NCI-H510A treated with DMSO at 0.1 percent for 48 hours (cell line): Measurements from ENCODE around the gene TBC1D22A.
"Not testable (repeated sequence)": the region's sequence is repeated elsewhere in the genome, so short reads cannot be mapped to it uniquely, and the experiment has no call there.

Experiments used
- DNase-seq: peaks from one replicate; lab custom pipeline; 2025; lab: John Stamatoyannopoulos, UW

TBC1D22A gene

GRCh38 chr22:47124451-47124881 lies 362.0 kb downstream of the TBC1D22A start:
- no peak for DNase-seq

- DNase-seq, result no peak
Observed at GRCh38 chr22:47124961-47125360, 362.5 kb downstream of the TBC1D22A start.

- DNase-seq, result no peak
Observed at GRCh38 chr22:47125603-47126002, 363.2 kb downstream of the TBC1D22A start.

GRCh38 chr22:47126344-47126811 lies 363.9 kb downstream of the TBC1D22A start:
- DNase-seq, result no peak

- DNase-seq, result no peak
Observed at GRCh38 chr22:47127441-47127871, 365.0 kb downstream of the TBC1D22A start.

DNA sequence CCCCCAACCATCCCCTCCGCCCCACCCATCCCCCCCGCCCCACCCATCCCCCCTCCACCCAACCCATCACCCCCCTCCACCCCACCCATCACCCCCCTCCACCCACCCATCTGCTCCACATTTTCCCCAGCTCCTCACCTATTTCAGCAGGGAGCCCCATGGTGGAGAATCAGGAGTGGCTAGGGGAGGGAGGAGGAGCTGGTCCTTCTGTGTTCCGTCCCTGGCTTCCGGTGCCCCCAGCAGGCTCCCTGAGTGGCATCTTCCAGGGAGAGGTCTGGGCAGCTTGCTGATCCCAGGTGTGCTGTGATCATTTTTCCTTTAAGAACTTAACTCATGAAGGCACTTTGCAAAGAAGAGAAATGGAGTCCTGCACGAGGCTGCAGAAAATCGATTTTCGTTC lies 365.8 kb downstream of the TBC1D22A start:
- no peak for DNase-seq

GRCh38 chr22:47128622-47129215 lies 366.3 kb downstream of the TBC1D22A start:
- no peak for DNase-seq

DNA sequence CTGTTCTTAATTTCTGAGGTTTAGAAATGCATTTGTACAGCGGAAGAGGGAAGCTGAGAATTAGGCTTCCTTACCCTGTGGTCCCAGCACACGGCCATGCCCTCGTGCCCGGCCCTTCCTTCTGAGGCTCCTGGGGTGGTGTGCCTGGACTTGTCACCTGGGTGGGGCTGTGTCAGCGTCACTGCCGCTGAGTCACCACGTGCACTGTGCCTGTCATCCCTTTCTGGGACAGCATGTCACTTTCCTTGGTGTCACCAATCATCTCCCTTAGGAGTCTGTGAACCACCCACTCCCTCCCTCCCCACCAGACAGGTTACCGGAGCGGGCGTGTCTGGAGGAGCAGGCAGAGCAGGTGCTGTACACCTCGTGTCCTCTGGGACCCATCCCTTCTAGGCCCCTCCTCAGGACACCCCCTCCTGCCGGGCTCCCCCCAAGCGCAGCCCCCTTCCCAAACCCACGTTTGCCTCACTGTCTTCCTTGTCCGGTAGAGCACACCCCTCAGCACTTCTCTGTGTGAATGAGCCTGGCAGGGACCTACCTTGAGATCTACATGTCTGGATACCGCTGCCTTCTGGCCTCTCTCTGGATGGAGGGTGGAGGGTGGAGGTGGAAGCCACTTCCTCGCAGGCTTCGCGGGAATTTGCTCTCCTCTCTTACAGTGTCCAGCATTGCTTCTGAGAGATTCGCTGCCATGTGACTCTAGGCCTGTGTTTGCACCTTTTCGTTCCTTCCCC lies 367.6 kb downstream of the TBC1D22A start:
- no peak for DNase-seq

GRCh38 chr22:47130883-47131631 lies 368.6 kb downstream of the TBC1D22A start:
- DNase-seq, result no peak

DNA sequence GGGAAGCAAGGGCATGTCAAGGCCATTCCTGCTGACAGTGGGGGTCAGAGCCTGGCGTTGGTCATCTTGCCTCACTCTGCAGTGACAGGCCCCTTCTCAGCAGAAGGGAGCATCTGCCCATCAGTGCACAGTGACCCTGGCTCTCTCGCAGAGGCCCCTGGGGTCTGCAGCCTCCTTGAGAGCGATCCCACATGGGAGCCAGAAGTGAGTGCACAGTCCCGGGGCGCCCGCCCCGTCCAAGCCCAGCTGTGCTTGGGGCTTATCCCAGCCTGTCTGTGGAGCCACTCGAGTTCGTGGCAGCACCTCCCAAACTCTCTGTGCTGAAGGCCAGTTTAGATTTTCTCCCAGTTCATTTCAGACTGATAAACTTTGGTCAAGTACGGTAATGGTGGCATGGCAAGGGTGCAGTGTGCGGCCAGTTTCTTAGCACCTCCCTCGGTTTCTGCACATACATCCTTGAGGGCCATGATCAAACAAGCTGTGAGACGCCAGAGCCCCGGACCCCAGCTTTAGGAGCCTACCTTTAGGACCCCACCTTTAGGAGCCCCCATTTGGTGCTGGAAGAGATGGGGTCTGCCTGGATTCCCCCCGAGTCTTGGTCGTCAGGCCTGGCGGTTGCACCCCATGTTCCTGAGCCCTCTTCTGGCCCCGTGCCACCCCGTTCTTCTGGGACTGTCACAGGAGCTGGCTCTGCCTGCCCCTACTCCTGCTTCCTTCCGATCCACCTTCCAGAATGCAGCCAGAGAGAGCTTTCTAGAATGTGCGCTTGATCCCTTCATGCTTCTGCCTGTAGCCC lies 369.4 kb downstream of the TBC1D22A start:
- no peak for DNase-seq

GRCh38 chr22:47132428-47132825 lies 370.0 kb downstream of the TBC1D22A start:
- no peak for DNase-seq

- DNase-seq, result no peak
Observed at GRCh38 chr22:47133061-47133969, 370.9 kb downstream of the TBC1D22A start.

GRCh38 chr22:47134222-47134621 lies 371.8 kb downstream of the TBC1D22A start:
- DNase-seq, result no peak

- DNase-seq, result no peak
Observed at GRCh38 chr22:47135338-47135737, 372.9 kb downstream of the TBC1D22A start.

GRCh38 chr22:47136050-47136449 lies 373.6 kb downstream of the TBC1D22A start:
- DNase-seq, result no peak

- no peak for DNase-seq
Observed at GRCh38 chr22:47136671-47137070, 374.2 kb downstream of the TBC1D22A start.

- peak; percentile 44 for DNase-seq
Observed at GRCh38 chr22:47139013-47139789, 376.8 kb downstream of the TBC1D22A start.

- no peak for DNase-seq
Observed at GRCh38 chr22:47139790-47140119, 377.3 kb downstream of the TBC1D22A start.

DNA sequence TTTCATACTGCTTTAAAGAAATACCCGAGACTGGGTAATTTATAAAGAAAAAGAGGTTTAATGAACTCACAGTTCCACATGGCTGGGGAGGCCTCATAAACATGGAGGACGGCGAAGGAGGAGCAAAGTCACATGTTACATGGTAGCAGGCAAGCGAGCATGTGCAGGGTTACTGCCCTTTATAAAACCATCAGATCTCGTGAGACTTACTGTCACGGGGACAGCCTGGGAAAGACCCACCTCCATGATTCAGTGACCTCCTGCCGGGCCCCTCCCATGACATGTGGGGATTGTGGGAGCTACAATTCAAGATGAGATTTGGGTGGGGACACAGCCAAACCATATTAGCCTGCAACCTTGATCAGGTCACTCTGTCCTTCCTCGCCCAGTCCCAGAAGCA lies 378.5 kb downstream of the TBC1D22A start:
- DNase-seq, result not testable (repeated sequence)

DNA sequence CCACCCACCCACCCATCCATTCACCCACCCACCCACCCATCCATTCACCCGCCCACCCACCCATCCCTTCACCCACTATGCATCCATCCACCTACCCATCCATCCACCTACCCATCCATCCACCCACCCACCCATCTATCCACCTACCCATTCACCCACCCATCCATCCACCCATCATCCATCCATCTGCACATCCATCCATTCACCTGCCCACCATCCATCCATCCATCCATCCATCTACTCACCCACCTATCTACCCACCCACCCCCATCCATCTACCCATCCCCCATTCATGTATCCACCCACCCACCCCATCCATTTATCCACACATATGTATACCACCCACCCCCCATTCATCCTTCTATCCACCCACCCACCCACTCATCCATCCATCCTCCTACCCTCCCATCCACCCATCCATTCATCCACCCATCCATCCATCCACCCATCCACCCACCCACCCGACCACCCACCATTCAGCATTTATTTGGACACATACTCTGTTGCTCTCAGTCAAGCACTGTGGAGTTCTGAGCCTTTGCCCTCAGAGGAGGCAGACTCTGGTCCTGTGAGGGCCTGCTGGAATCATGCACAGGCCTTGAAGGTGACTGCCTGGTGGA lies 380.1 kb downstream of the TBC1D22A start:
- no peak for DNase-seq
